K562 (cell line): ENCODE measurements around the gene TTLL9. TPM values are rescaled to one million over a fixed set of nuclear protein-coding genes. Genes with fewer than 3 reads are reported as not detected.

ENCODE experiments used
- ATAC-seq: fragments of 200-7000 bp; cut with Tn5 transposase; 3 replicates; pipeline ENCODE4 v1.9.1; 2020; ENCODE audit warnings: moderate library complexity
- BruUV-seq: library from RNA; stranded (reverse); fragments of 400-500 nt; replicated peaks from 2 replicates; lab custom pipeline; 2021; lab: Mats Ljungman, UMichigan
- CTCF ChIA-PET: fragments of 300-600 bp; formaldehyde crosslinking; extraction: SDS; loops from one replicate; lab custom pipeline; 2021; ENCODE audit warnings: low intra/inter-chr PET ratio; lab: Yijun Ruan, JAX
- POLR2A ChIA-PET: fragments of 300-600, 350-650 bp; sonication (Branson Sonifier 250); formaldehyde crosslinking; extraction: SDS; loops from one replicate; lab custom pipeline; 2021; ENCODE audit warnings: antibody characterized with exemption, inconsistent platforms; lab: Yijun Ruan, JAX
- DNase-seq, 4 experiments: peaks; one replicate each; pipeline versions ENCODE4 v3.0.0 to v3.0.0-alpha.2; 2011 to 2018; ENCODE audit warnings: low spot score in 3 of 4, mixed read lengths in 3 of 4; ENCODE audit errors: extremely low read depth in 1 of 4
- FAIRE-seq: peaks from 2 replicates; lab custom pipeline; 2011; peaks lifted over from hg19 to GRCh38; lab: Jason Lieb, UNC
- H2AFZ ChIP-seq: 2 replicates; pipeline ENCODE4 v1.6.0; 2011; ENCODE audit warnings: low read depth, low read length, control low read depth, inconsistent platforms
- H3K27ac ChIP-seq: fragments of 200-600 bp; 3 replicates; pipeline ENCODE4 v1.8.0; 2011; ENCODE audit warnings: low read depth, mild to moderate bottlenecking, control low read depth, inconsistent platforms, low read length, moderate library complexity, mixed read lengths; ENCODE audit errors: extremely low read depth
- H3K27me3 ChIP-seq, 2 experiments: fragments of 300-600 bp in 1 of 2; 2 replicates in 1 of 2; 3 replicates in 1 of 2; pipeline versions ENCODE4 v1.6.0 to v1.8.0; 2011; ENCODE audit warnings: inconsistent platforms in 2 of 2, low read length in 2 of 2, mild to moderate bottlenecking in 1 of 2, mixed read lengths in 1 of 2, moderate library complexity in 1 of 2; ENCODE audit not compliant: control insufficient read depth in 2 of 2, insufficient read depth in 2 of 2
- H3K36me3 ChIP-seq: fragments of 300-600 bp; 3 replicates; pipeline ENCODE4 v1.8.0; 2011; ENCODE audit warnings: mild to moderate bottlenecking, low read length, inconsistent platforms; ENCODE audit not compliant: control insufficient read depth, insufficient read depth
- H3K4me1 ChIP-seq, 2 experiments: fragments of 200-600 bp in 1 of 2; replicated peaks in 1 of 2; 2 replicates in 1 of 2; 3 replicates in 1 of 2; pipeline versions ENCODE4 v1.5.1 to v1.8.0; 2011; ENCODE audit warnings: inconsistent platforms in 2 of 2, low read length in 2 of 2, mild to moderate bottlenecking in 1 of 2, mixed read lengths in 1 of 2, moderate library complexity in 1 of 2; ENCODE audit not compliant: control insufficient read depth in 2 of 2, insufficient read depth in 2 of 2
- H3K4me2 ChIP-seq: 2 replicates; pipeline ENCODE4 v1.6.1; 2011; ENCODE audit warnings: low read length, control low read depth, inconsistent platforms, mixed read lengths; ENCODE audit not compliant: insufficient read depth
- H3K4me3 ChIP-seq: fragments of 200-600 bp; sonication (generic), shearing (Covaris generic); 2 replicates; pipeline ENCODE4 v1.5.1; 2016; ENCODE audit warnings: control low read depth, inconsistent platforms
- H3K79me2 ChIP-seq: fragments of 200-600 bp; 3 replicates; pipeline ENCODE4 v1.8.0; 2011; ENCODE audit warnings: low read length, inconsistent platforms; ENCODE audit not compliant: control insufficient read depth, insufficient read depth
- H3K9ac ChIP-seq, 2 experiments: 2 replicates each; pipeline versions ENCODE4 v1.6.0 to v1.6.1; 2011; ENCODE audit warnings: low read depth in 2 of 2, low read length in 2 of 2, control low read depth in 1 of 2, inconsistent platforms in 1 of 2, mild to moderate bottlenecking in 1 of 2, mixed read lengths in 1 of 2; ENCODE audit not compliant: insufficient read depth in 1 of 2
- H3K9me1 ChIP-seq: one replicate; pipeline ENCODE4 v1.6.0; 2011; ENCODE audit warnings: inconsistent platforms, mild to moderate bottlenecking, low read length, moderate library complexity; ENCODE audit not compliant: control insufficient read depth, insufficient read depth
- H3K9me3 ChIP-seq: replicated peaks from 2 replicates; pipeline ENCODE4 v1.5.1; 2011; ENCODE audit warnings: low read depth, low read length, inconsistent platforms; ENCODE audit not compliant: control insufficient read depth, insufficient read depth
- H4K20me1 ChIP-seq: replicated peaks from 2 replicates; pipeline ENCODE4 v1.6.1; 2011; ENCODE audit warnings: low read length, inconsistent platforms, mixed read lengths; ENCODE audit not compliant: control insufficient read depth, insufficient read depth
- HSF4 ChIP-seq: fragments of 250-450 bp; sonication (Bioruptor Pico); IDR thresholded peaks from 2 replicates; pipeline ENCODE4 v2.1.2; 2022; ENCODE audit warnings: mild to moderate bottlenecking, moderate library complexity, borderline replicate concordance
- SMARCA5 ChIP-seq: fragments of 450-650 bp; IDR thresholded peaks from 2 replicates; pipeline ENCODE4 v1.6.1; 2016
- SPI1 ChIP-seq: IDR thresholded peaks from 2 replicates; pipeline ENCODE4 v1.6.1; 2011; ENCODE audit warnings: low read depth, low read length, control low read depth, borderline replicate concordance
- TCF7 ChIP-seq: sonication (generic); IDR thresholded peaks from 2 replicates; pipeline ENCODE4 v1.6.1; 2016; ENCODE audit warnings: antibody characterized with exemption, borderline replicate concordance
- ZNF140 ChIP-seq: fragments of 250-450 bp; sonication (Bioruptor Pico); IDR thresholded peaks from 2 replicates; pipeline ENCODE4 v1.8.0; 2021; ENCODE audit warnings: moderate library complexity, mild to moderate bottlenecking, inconsistent platforms
- ZNF780A ChIP-seq: fragments of 250-450 bp; sonication (Bioruptor Pico); IDR thresholded peaks from 2 replicates; pipeline ENCODE4 v1.5.0; 2021; ENCODE audit warnings: mild to moderate bottlenecking
- WGBS: fragments of 100-300 bp; shearing (Covaris generic); methylation state at CpG from one replicate; pipeline ENCODE4 v1.1.6; 2016; ENCODE audit warnings: low coverage, mixed read lengths; ENCODE audit not compliant: insufficient coverage; ENCODE audit errors: missing lambda C conversion rate; 5-methylcytosine and 5-hydroxymethylcytosine counted together
- in situ Hi-C: fragments of 300-500 bp; cut with MboI; formaldehyde crosslinking; loops from 4 replicates; pipeline ENCODE4 v1.15.0; 2018; ENCODE audit warnings: inconsistent platforms, mixed read lengths
- intact Hi-C: fragments of 100-400 bp; cut with micrococcal nuclease; formaldehyde crosslinking; loops from 2 replicates; pipeline ENCODE4 v1.14.2; 2022
- polyA plus RNA-seq, 8 experiments: library from polyadenylated mRNA; depleted of rRNA in 4 of 8; stranded (reverse) in 5 of 8; unstranded in 3 of 8; fragments of >200 nt; fragmentation: Nextera tagmentation in 2 of 8; fragmentation: Illumina TruSeq in 1 of 8; extraction: Ambion mirVana in 2 of 8; extraction: Trizol in 1 of 8; gene quantifications; 2 replicates each; pipeline versions ENCODE4 v1.2.1 to v1.2.3, GENCODE V29; 2011 to 2014; ENCODE audit warnings: inconsistent platforms in 1 of 8, missing spikeins in 1 of 8
- total RNA-seq, 7 experiments: library from RNA; depleted of rRNA in 6 of 7; stranded (reverse); fragments of >200 nt in 6 of 7; fragmentation: Illumina TruSeq in 2 of 7; extraction: Trizol in 2 of 7; gene quantifications; 2 replicates each; pipeline versions ENCODE4 v1.2.1 to v1.2.3, GENCODE V29; 2011 to 2021; ENCODE audit warnings: low replicate concordance in 1 of 7
- TF ChIP-seq, protein P1 (sequence below): fragments of 450-650 bp; IDR thresholded peaks from 2 replicates; pipeline ENCODE4 v1.6.1; 2016; ENCODE audit warnings: mild to moderate bottlenecking

The TTLL9 gene
- total and polyA plus RNA-seq, 9 of the 15 experiments (the other 6 are each of a cell fraction or from before 2014, with no cell fraction given) = 0.06 to 0.07 TPM; not detected in 7

- TF ChIP-seq HSF4 (CRISPR knock-in tag) (no peak), TCF7 (no peak), SMARCA5 (peak; percentile 41; the same call in 1 of the 2 replicates), ZNF140 (CRISPR knock-in tag) (no peak), SPI1 (no peak)
- TF ChIP-seq, protein P1, sequence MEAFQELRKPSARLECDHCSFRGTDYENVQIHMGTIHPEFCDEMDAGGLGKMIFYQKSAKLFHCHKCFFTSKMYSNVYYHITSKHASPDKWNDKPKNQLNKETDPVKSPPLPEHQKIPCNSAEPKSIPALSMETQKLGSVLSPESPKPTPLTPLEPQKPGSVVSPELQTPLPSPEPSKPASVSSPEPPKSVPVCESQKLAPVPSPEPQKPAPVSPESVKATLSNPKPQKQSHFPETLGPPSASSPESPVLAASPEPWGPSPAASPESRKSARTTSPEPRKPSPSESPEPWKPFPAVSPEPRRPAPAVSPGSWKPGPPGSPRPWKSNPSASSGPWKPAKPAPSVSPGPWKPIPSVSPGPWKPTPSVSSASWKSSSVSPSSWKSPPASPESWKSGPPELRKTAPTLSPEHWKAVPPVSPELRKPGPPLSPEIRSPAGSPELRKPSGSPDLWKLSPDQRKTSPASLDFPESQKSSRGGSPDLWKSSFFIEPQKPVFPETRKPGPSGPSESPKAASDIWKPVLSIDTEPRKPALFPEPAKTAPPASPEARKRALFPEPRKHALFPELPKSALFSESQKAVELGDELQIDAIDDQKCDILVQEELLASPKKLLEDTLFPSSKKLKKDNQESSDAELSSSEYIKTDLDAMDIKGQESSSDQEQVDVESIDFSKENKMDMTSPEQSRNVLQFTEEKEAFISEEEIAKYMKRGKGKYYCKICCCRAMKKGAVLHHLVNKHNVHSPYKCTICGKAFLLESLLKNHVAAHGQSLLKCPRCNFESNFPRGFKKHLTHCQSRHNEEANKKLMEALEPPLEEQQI = no peak
These were observed 36.6 kb downstream of the TTLL9 start (continued) for GRCh38 chr20:31907046-31907445.

DNA sequence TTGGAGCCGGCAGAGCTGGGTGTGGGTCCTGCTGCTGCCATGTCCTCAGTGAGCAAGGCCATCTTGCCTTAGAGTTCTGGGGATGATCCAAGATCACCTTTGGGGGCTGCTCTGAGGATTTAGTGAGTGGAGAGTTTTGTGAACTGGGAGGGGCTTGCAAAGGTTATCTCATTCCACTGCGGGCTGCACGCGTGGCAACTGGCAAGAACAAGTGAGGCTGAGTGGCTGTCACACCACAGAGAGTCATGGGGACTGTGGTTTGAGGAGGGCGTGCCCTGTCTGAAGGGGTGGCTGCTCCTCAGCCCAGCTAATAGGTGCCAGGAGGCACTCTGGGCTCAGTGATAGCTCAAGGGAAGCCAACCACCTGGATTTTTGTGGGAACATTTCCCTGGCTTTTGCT is 37.6 kb downstream of the TTLL9 start:
- no peaks in the 10 kb centered on the region for H4K20me1 ChIP-seq
- no peak overlapping the region for H2AFZ ChIP-seq
- ATAC-seq (no peak), DNase-seq (no peak), FAIRE-seq (no peak)
- CTCF ChIA-PET = no interaction called here
- 7% methylated on average over 5 of the region's 5 CpGs for WGBS
- POLR2A ChIA-PET = interaction anchor here (1.1 kb wide), 1 partner anchor 9 kb away, joined by 7 read pairs; no protein-coding TSS in a partner anchor
- H3K36me3 ChIP-seq = no peaks in the 10 kb centered on the region
- no TSS peak for BruUV-seq
- in situ Hi-C loops (no loop called here), intact Hi-C loops (no loop called here)
- H3K79me2 ChIP-seq = no peaks in the 10 kb centered on the region
- H3K9ac ChIP-seq = 0 out of 4 replicates have a peak overlapping the region, but pooled peaks of 1 of the 2 experiments have one; percentile 6
- H3K4me2 ChIP-seq = no peak overlapping the region
- no peaks in the 10 kb centered on the region; a peak in 2 of 5 replicates for H3K4me1 ChIP-seq
- no peak overlapping the region for H3K27ac ChIP-seq
- H3K9me3 ChIP-seq = no peaks in the 10 kb centered on the region
- peaks cover 2 to 29% of the 10 kb centered on the region in 2 experiments; a peak in 2 of 5 replicates for H3K27me3 ChIP-seq
- no peak for TF ChIP-seq ZNF780A
- H3K4me3 ChIP-seq = no peak overlapping the region
- no peaks in the 10 kb centered on the region for H3K9me1 ChIP-seq
